NCI-H1436 treated with DMSO at 0.1 percent for 48 hours (cell line): ENCODE measurements around the gene SRPK2.
"Not testable (repeated sequence)": the region's sequence is repeated elsewhere in the genome, so short reads cannot be mapped to it uniquely, and the experiment has no call there.

Experiments
- DNase-seq: peaks from one replicate; lab custom pipeline; 2025; lab: John Stamatoyannopoulos, UW

SRPK2 gene

DNA sequence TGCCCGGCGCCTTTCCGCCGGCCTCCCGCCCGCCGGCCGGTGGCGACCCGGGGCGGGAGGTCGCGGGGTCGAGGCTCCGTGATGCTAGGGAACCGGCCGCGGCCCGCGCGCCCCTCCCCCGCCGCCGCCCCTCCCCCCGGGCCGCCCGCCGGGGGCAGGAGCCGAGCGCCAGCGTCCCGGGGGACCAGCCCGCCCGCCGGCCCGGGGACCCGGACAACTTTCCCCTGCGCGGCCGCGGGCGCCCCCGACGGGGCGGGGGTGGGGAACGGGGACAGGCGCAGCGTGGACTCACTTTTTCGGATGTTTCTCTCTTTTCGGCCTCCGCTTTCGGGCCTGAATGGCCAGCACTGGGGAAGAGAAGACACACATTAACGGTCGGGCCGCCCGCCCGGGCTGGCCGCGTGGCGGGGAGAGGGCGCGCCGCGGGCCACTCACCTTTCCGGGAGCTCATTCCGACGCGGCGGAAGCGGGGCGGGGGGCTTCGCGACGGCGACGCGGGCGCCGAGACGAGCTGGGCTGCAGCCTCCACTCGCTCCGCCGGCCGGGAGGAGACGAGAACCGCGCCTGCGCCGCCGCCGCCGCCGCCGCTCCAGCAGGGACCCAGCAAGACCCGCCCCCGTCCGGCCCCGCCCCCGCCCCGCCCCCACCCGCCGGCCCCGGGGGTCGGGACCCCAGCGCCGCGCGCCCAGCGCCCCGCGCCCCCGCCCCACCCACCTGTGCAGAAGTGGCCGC lies at the start of gene SRPK2:
Gene SRPK2 (minus strand): TSS at position 566 of the 732 bp plus-strand sequence.
- DNase-seq: no peak

DNA sequence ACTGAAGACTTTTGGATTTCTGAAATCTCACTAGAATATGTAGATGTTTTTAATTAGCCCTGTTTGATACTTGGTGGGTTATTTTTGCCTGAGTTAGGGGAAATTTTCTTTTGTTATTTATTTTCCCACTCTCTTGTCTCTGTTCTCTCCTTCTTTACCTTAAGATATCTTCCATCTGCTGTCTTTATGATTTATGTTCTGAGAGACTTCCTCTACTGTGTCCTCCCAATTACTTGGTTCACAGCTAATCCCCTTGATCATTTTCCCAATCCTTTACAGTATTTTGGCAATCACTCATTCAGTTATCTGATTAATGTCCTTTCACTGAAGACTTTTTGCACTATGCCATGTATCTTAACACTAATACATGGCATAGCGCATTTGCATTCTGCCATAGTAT lies 49.5 kb upstream of the SRPK2 start:
- DNase-seq: no peak

GRCh38 chr7:105437356-105437755 lies 48.6 kb upstream of the SRPK2 start:
- not testable (repeated sequence) for DNase-seq

GRCh38 chr7:105429746-105430612 lies 41.3 kb upstream of the SRPK2 start:
- DNase-seq: no peak

DNA sequence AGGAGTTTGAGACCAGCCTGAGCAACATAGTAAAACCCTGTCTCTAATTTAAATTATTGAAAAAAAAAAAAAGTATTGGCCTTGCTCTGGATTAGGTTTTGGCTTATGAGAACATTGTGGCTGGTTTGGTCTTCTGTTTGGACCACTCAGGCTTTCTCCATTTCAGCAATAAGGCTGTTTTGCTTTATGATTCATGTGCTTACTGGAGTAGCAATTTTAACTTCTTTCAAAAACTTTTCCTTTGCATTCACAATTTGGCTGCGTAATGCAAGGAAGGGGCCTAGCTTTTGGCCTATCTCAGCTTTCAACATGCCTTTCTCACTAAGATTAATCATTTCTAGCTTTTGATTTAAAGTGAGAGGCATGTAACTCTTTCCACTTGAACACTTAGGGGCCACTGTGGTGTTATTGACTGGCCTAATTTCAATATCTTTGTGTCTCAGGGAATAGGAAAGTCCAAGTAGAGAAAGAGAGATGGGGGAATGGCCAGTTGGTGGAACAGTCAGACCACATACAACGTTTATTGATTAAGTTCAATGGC lies 38.0 kb upstream of the SRPK2 start:
- DNase-seq: no peak

DNA sequence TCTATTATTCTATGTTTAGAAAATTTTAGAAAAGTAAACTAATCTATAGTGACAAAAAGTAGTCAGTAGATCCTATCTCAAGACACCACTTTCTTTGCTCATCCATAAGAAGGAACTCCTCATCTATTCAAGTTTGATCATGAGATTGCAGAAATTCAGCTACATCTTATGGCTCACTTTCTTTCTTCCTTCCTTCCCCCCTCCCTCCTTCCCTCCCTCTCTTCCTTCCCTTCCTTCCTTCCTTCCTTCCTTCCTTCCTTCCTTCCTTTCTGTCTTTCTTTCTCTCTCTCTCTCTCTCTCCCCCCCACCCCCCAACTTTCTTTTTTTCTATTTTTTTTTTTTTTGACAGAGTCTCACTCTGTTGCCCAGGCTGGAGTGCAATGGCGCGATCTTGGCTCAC lies 35.3 kb upstream of the SRPK2 start:
- DNase-seq: no peak

DNA sequence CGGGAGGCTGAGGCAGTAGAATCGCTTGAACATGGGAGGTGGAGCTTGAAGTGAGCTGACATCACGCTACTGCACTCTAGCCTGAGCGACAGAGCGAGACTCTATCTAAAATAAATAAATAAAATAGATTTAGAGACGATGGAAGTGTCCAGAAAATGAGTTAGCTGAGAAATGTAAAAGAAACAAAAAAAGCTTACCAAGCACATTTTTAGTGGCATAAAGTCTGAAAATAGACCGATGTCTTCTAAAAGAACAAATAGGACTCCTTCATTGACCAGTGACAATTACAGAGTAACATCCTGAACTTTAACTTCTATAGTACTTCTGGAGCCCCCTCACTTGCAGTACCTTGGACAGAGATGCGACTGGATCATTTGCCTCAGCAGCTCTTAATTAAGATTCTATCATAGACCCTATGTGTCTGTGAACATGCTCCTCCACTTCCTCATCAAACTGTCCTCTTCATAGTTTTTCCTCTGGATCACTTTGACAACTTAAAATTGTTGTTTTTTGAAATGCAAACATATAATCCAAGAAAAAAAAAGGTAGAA lies 25.2 kb upstream of the SRPK2 start:
- no peak for DNase-seq

GRCh38 chr7:105410774-105411173 lies 22.1 kb upstream of the SRPK2 start:
- not testable (repeated sequence) for DNase-seq

DNA sequence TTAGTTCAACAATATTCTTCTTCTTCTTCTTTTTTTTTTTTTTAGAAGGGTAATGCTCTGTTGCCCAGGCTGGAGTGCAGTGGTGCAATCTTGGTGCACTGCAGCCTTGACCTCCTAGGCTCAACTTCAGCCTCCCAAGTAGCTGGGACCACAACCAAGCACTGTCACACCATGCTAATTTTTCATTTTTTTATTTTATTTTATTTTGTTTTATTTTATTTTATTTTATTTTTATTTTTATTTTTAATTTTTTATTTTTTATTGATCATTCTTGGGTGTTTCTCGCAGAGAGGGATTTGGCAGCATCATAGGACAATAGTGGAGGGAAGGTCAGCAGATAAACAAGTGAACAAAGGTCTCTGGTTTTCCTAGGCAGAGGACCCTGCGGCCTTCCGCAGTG lies 21.1 kb upstream of the SRPK2 start:
- DNase-seq: not testable (repeated sequence)

DNA sequence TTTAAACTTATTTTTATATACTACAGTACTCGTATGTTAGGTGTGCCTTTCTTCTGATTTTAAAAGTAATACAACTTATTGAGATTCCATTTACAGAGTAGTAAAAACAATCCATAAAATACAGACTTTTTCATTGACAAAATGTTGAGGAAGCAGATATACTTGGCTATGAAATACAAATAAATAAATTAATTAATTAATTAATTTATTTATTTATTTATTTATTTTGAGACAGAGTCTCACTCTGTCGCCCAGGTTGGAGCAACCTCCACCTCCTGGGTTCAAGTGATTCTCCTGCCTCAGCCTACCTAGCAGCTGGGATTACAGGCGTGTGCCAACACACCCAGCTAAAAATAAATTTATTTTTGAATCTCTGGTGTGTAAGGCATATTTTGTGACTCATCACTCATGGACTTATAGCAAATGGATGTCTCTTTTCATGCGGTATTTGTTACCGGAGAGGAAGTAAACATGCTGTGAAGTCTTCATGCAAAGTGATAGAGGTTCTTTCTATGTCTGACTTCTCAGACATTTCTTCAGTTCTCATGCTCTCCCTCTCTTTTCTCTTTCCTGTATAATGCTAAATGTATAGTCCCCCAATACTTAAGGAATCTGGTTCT lies 20.2 kb upstream of the SRPK2 start:
- no peak for DNase-seq

DNA sequence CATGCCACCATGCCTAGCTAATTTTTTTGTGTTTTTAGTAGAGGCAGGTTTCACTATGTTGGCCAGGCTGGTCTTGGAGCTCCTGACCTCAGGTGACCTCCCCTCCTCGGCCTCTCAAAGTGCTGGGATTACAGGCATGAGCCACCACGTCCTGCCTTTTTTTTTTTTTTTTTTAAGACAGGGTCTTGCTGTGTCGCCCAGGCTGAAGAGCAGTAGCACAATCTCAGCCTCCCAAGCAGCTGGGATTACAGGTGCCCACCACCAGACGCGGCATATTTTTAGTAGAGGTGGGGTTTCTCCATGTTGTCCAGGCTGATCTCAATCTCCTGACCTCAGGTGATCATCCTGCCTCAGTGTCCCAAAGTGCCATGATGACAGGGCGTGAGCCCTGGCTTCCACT lies 14.4 kb upstream of the SRPK2 start:
- DNase-seq: no peak

DNA sequence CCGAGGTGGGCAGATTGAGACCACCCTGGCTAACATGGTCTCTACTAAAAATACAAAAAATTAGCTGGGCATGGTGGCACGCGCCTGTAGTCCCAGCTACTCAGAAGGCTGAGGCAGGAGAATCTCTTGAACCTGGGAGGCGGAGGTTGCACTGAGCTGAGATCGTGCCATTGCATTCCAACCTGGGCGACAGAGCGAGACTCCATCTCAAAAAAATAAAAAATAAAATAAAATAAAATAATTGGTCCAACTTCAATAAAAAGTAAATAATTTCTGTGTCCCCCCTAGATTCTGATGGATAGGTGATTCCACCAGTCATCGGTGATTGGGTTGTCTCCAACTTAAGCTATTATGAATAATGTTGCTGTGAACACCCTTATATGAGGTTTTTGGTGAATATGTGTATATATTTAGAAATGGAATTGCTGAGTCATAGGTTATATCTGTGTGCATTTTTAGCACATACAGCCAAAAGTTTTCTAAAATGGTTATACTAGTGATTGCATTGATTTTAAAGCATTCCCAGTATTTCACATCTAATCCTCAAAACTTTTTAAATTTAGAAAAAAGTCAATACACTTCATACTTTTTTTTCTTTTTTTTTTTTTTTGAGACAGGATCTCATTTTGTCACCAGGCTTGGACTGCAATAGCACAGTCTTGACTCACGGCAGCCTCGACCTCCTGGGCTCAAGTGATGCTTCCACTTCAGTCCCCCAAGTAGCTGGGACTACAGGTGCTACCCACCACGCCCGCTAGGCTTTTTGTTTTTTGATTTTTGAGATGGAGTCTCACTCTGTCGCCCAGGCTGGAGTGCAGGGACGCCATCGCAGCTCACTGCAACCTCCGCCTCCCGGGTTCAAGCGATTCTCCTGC lies 13.7 kb upstream of the SRPK2 start:
- DNase-seq: no peak

GRCh38 chr7:105399043-105399725 lies 10.5 kb upstream of the SRPK2 start:
- DNase-seq: no peak

DNA sequence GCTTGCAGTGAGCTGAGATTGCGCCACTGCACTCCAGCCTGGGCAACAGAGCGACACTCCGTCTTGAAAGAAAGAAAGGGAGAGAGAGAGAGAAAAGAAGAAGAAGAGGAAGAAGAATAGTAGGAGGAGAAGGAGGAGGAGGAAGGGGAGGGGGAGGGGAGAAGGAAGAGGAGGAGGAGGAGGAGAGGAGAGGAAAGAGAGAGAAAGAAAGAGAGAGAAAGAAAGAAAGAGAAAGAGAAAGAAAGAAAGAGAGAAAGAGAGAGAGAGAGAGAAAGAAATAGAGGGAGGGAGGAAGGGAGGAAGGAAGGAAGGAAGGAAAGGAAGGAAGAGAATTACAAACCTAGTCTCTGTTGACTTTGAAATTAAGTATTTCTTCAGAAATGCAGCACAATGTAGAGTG lies 7.8 kb upstream of the SRPK2 start:
- DNase-seq: no peak

DNA sequence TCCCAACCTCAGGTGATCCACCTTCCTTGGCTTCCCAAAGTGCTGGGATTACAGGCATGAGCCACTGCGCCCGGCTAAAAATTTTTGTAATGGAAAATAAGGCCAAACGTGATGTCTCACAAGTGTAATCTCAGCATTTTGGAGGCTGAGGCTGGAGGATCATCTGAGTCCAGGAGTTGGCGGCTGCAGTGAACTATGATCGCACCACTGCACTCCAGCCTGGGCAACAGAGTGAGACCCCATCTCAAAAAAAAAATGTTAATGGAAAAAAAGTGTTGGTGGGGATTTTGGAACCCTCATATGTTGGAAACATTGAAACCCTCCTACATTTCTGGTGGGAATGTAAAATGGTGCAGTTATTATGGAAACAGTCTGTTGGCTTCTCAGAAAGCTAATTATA lies 2.7 kb upstream of the SRPK2 start:
- DNase-seq: no peak

- DNase-seq: no peak
Observed at GRCh38 chr7:105389889-105390288, 1.2 kb upstream of the SRPK2 start.

GRCh38 chr7:105389088-105389650 lies 448 bp upstream of the SRPK2 start:
- no peak for DNase-seq

DNA sequence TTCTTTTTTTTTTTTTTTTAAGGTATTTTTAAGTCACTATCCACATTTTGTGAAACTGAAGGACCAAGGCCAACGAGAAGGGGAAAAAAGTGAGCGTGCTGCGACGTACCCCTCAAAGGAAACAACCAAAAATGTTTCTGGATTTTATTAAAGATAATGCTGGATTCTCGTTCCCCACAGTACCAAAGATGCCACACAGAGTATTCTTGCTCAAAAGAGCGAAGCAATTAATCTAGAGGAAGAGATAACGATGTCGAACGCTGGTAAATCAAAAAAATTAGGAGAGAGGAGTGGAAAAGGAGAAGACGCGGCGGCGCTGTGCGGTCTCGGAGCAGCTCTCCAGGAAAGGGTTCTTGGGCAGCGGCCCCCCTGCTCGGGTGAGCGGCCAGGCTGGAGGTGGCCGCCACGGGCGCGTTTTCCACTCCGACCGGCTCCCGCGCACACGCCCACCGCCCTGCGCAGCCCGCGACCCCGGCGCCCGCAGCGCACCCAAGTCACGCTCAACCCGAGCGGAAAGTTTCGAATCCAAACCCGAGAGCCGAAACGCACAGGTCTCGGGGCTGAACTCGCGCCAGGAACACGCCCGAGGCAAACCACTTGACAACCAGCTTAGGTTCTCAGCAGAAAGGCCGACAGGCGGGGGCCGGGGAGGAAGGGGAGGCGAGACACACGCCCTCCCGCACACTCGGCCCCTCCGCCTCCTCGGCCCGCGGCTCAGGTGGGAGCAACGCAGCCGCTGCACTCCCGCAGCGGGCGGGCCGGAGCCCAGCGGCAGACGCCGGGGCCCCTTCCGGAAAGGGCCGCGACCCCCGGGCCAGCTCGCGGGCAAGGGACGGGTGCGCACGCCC lies 989 bp downstream of the SRPK2 start:
- no peak for DNase-seq

DNA sequence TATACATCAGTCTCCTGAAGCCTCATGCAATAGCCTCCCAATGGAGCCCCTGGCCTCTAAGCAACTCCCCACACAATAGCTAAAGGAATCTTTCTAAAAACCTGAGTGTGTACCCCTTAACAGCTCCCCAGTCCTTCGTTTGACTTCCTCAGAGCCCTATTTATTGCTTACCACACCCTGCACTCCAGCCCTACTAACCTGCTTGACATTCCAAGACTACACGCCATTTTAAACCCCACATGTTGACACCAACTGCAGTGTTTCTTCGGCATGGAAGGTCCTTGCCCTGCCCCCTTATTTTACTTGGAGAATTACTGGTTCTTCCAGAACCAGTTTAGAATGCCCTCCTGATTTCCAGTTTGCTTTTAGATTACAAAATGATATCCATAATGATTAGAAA lies 10.8 kb downstream of the SRPK2 start:
- no peak for DNase-seq
